A549 (cell line): Measurements from ENCODE around the gene PAN2. TPM values are rescaled to one million over a fixed set of nuclear protein-coding genes. Genes with fewer than 3 reads are reported as not detected.
"Not testable (repeated sequence)": the region's sequence is repeated elsewhere in the genome, so short reads cannot be mapped to it uniquely, and the experiment has no call there.

Experiments
- ATAC-seq, 2 experiments: fragments of 200-7000 bp in 1 of 2; fragments of >200 bp in 1 of 2; cut with Nextera tagmentation in 1 of 2; cut with Tn5 transposase in 1 of 2; 3 replicates each; pipeline versions ENCODE4 v1.8.0 to v1.9.1; 2018 to 2020; ENCODE audit warnings: mild to moderate bottlenecking in 1 of 2, moderate library complexity in 1 of 2
- CTCF ChIA-PET: fragments of 300-600 bp; sonication (Branson Sonifier 250); formaldehyde crosslinking; extraction: SDS; loops from one replicate; lab custom pipeline; 2021; ENCODE audit warnings: antibody characterized with exemption, inconsistent platforms; lab: Yijun Ruan, JAX
- POLR2A ChIA-PET: fragments of 350-600 bp; formaldehyde crosslinking; extraction: SDS; loops from one replicate; lab custom pipeline; 2021; ENCODE audit warnings: antibody characterized with exemption, inconsistent platforms; lab: Yijun Ruan, JAX
- DNase-seq, 2 experiments: peaks; one replicate each; pipeline versions ENCODE4 v3.0.0 to v3.0.0-alpha.2; 2011 to 2016; ENCODE audit warnings: low read depth in 1 of 2, low spot score in 1 of 2
- FAIRE-seq: peaks from 2 replicates; lab custom pipeline; 2011; peaks lifted over from hg19 to GRCh38; lab: Jason Lieb, UNC
- H3K27ac ChIP-seq, 2 experiments: fragments of >200 bp; sonication (Bioruptor Twin); formaldehyde crosslinking; 3 replicates each; pipeline ENCODE4 v1.5.1; 2016 to 2017
- H3K4me1 ChIP-seq: fragments of >200 bp; sonication (Bioruptor Twin); formaldehyde crosslinking; 3 replicates; pipeline ENCODE4 v1.6.1; 2016
- H3K4me2 ChIP-seq: fragments of >200 bp; sonication (Bioruptor Twin); formaldehyde crosslinking; 3 replicates; pipeline ENCODE4 v1.6.1; 2016
- H3K4me3 ChIP-seq: fragments of >200 bp; sonication (Bioruptor Twin); formaldehyde crosslinking; 3 replicates; pipeline ENCODE4 v1.5.1; 2016
- H3K9me3 ChIP-seq: fragments of >200 bp; sonication (Bioruptor Twin); formaldehyde crosslinking; 3 replicates; pipeline ENCODE4 v1.6.1; 2016
- CEBPB ChIP-seq, 2 experiments: fragments of >200 bp in 1 of 2; sonication (Bioruptor Twin) in 1 of 2; formaldehyde crosslinking in 1 of 2; IDR thresholded peaks; 2 replicates each; pipeline ENCODE4 v1.6.1; 2012 to 2016
- EP300 ChIP-seq, 2 experiments: fragments of >200 bp; sonication (Bioruptor Twin); formaldehyde crosslinking; IDR thresholded peaks; 2 replicates in 1 of 2; 3 replicates in 1 of 2; pipeline ENCODE4 v1.6.1; 2016 to 2017
- GATA3 ChIP-seq: IDR thresholded peaks from 2 replicates; pipeline ENCODE4 v1.6.1; 2012; ENCODE audit warnings: borderline replicate concordance
- HES2 ChIP-seq: fragments of >200 bp; sonication (Bioruptor Twin); formaldehyde crosslinking; IDR thresholded peaks from 2 replicates; pipeline ENCODE4 v1.6.1; 2016
- HOXA7 ChIP-seq: fragments of 250-450 bp; sonication (Bioruptor Pico); IDR thresholded peaks from 2 replicates; pipeline ENCODE4 v1.5.0; 2020; ENCODE audit warnings: mild to moderate bottlenecking, moderate library complexity
- JUN ChIP-seq, 2 experiments: fragments of >200 bp; sonication (Bioruptor Twin); formaldehyde crosslinking; IDR thresholded peaks; 2 replicates in 1 of 2; 3 replicates in 1 of 2; pipeline ENCODE4 v1.6.1; 2016 to 2017
- KDM5A ChIP-seq: fragments of 200-600 bp; sonication (generic); IDR thresholded peaks from 2 replicates; pipeline ENCODE4 v1.6.1; 2016; ENCODE audit warnings: antibody characterized with exemption, mild to moderate bottlenecking
- RAD21 ChIP-seq, 2 experiments: fragments of >200 bp in 1 of 2; sonication (Bioruptor Twin) in 1 of 2; formaldehyde crosslinking in 1 of 2; IDR thresholded peaks in 1 of 2; conservative IDR thresholded peaks in 1 of 2; 2 replicates in 1 of 2; 3 replicates in 1 of 2; pipeline ENCODE4 v1.6.1; 2012 to 2018; ENCODE audit warnings: inconsistent platforms in 1 of 2
- RARB ChIP-seq: fragments of 250-450 bp; sonication (Bioruptor Pico); IDR thresholded peaks from 2 replicates; pipeline ENCODE4 v1.8.0; 2021; ENCODE audit warnings: mild to moderate bottlenecking, moderate library complexity
- RFX5 ChIP-seq: fragments of 450-650 bp; IDR thresholded peaks from 2 replicates; pipeline ENCODE4 v1.7.1; 2014; ENCODE audit warnings: antibody characterized with exemption, mild to moderate bottlenecking, moderate library complexity
- TP53 ChIP-seq: fragments of 250-450 bp; sonication (Bioruptor Pico); IDR thresholded peaks from 2 replicates; pipeline ENCODE4 v1.5.0; 2021; ENCODE audit warnings: mild to moderate bottlenecking, moderate library complexity
- ZSCAN20 ChIP-seq: fragments of 250-450 bp; sonication (Bioruptor Pico); IDR thresholded peaks from 2 replicates; pipeline ENCODE4 v1.8.0; 2022; ENCODE audit warnings: mild to moderate bottlenecking, moderate library complexity
- WGBS: methylation state at CpG from one replicate; pipeline ENCODE4 v1.1.6; 2017; ENCODE audit errors: missing lambda C conversion rate; 5-methylcytosine and 5-hydroxymethylcytosine counted together
- polyA plus RNA-seq, 4 experiments: library from polyadenylated mRNA; depleted of rRNA in 3 of 4; stranded (reverse); fragments of >200 nt; fragmentation: RNase III in 1 of 4; extraction: RNeasy Plus Mini Kit Qiagen cat#74134 plus additional on column Dnase treatment in 1 of 4; gene quantifications; 2 replicates in 3 of 4; 3 replicates in 1 of 4; pipeline ENCODE4 v1.2.3, GENCODE V29; 2011 to 2017
- TF ChIP-seq, protein P1 (sequence below): fragments of >200 bp; sonication (Bioruptor Twin); formaldehyde crosslinking; IDR thresholded peaks from 3 replicates; pipeline ENCODE4 v1.6.1; 2016
- TF ChIP-seq, protein P2 (sequence below): fragments of >200 bp; sonication (Bioruptor Twin); formaldehyde crosslinking; IDR thresholded peaks from 3 replicates; pipeline ENCODE4 v1.5.1; 2016
- TF ChIP-seq, protein P3 (sequence below): fragments of 200-600 bp; sonication (generic); IDR thresholded peaks from 2 replicates; pipeline ENCODE4 v1.6.1; 2016; ENCODE audit warnings: antibody characterized with exemption, mild to moderate bottlenecking, moderate library complexity
- TF ChIP-seq, protein P4 (sequence below): fragments of 250-450 bp; sonication (Bioruptor Pico); IDR thresholded peaks from 2 replicates; pipeline ENCODE4 v1.5.0; 2021; ENCODE audit warnings: mild to moderate bottlenecking, moderate library complexity, borderline replicate concordance

PAN2 gene
- polyA plus RNA-seq, 2 of the 4 experiments (the other 2 are of a cell fraction) = 30.0 to 66.8 TPM

DNA sequence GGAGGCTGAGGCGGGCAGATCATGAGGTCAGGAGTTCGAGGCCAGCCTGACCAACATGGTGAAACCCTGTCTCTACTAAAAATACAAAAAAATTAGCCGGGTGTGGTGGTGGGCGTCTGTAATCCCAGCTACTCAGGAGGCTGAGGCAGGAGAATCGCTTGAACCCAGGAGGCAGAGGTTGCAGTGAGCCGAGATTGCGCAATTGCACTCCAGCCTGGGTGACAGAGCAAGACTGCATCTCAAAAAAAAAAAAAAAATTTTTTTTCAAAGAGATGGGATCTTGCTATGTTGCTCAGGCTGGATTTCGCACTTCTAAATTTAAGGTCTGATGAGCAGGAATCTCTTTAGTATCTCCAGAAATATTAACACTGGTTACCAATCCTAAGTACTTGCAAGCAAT lies 12.2 kb downstream of the PAN2 start:
- TF ChIP-seq CEBPB (IDR thresholded peaks at IDR 0.05) = peak; percentile 72 to 89; a peak in 3 of 4 replicates
- DNase-seq, H3K27ac ChIP-seq, H3K4me2 ChIP-seq, H3K4me1 ChIP-seq, H3K9me3 ChIP-seq, H3K4me3 ChIP-seq, ATAC-seq, POLR2A ChIA-PET, FAIRE-seq: not testable (repeated sequence)
- CTCF ChIA-PET = interaction anchor here (1.3 to 2.4 kb wide), 2 partner anchors 12 to 143 kb away, joined by 3 to 6 read pairs; partner anchors contain the start of gene PAN2
- 86% methylated on average over 8 of the region's 8 CpGs for WGBS

- FAIRE-seq = no peak
- 93% methylated on average over 2 of the region's 2 CpGs for WGBS
- TF ChIP-seq TP53 (CRISPR knock-in tag) (no peak), HES2 (no peak)
- no peaks in the 10 kb centered on the region for H3K9me3 ChIP-seq
- H3K4me3 ChIP-seq = no peak overlapping the region
- H3K4me2 ChIP-seq = no peak overlapping the region
- CTCF ChIA-PET = interaction anchor here (1.3 to 2.4 kb wide), 2 partner anchors 13 to 143 kb away, joined by 3 to 6 read pairs; partner anchors contain the start of gene PAN2
- DNase-seq = no peak
- ATAC-seq = no peak
- POLR2A ChIA-PET = interaction anchor here (1.2 kb wide), 1 partner anchor 13 kb away, joined by 3 read pairs; the partner anchor contains the start of gene PAN2
- 0 out of 3 replicates have a peak, but pooled peaks cover 3% of the 10 kb centered on the region for H3K4me1 ChIP-seq
- H3K27ac ChIP-seq = no peak overlapping the region
These were observed 12.8 kb downstream of the PAN2 start for GRCh38 chr12:56321027-56321426.

GRCh38 chr12:56317675-56318074 lies 16.1 kb downstream of the PAN2 start:
- Histone ChIP-seq H3K4me1 (peaks cover 11% of the 10 kb centered on the region), H3K4me2 (no peak overlapping the region), H3K9me3 (no peaks in the 10 kb centered on the region), H3K27ac (no peak overlapping the region), H3K4me3 (no peak overlapping the region)
- DNase-seq = no peak
- no peak for FAIRE-seq
- CTCF ChIA-PET = interaction anchor here (1.1 to 2.5 kb wide), 4 partner anchors 10 to 146 kb away, joined by 3 to 7 read pairs (median 6); partner anchors contain the start of genes ANKRD52 and PAN2
- ATAC-seq = no peak
- WGBS = 81% methylated on average over 3 of the region's 3 CpGs
- POLR2A ChIA-PET = no interaction called here
- TF ChIP-seq RAD21 (conservative IDR thresholded peaks at IDR 0.05 in 1 of 2, IDR thresholded peaks at IDR 0.05 in 1 of 2) = 0 out of 5 replicates have a peak, but pooled peaks of 1 of the 2 experiments have one; percentile 16
- TF ChIP-seq EP300 (IDR thresholded peaks at IDR 0.05) = no peak

DNA sequence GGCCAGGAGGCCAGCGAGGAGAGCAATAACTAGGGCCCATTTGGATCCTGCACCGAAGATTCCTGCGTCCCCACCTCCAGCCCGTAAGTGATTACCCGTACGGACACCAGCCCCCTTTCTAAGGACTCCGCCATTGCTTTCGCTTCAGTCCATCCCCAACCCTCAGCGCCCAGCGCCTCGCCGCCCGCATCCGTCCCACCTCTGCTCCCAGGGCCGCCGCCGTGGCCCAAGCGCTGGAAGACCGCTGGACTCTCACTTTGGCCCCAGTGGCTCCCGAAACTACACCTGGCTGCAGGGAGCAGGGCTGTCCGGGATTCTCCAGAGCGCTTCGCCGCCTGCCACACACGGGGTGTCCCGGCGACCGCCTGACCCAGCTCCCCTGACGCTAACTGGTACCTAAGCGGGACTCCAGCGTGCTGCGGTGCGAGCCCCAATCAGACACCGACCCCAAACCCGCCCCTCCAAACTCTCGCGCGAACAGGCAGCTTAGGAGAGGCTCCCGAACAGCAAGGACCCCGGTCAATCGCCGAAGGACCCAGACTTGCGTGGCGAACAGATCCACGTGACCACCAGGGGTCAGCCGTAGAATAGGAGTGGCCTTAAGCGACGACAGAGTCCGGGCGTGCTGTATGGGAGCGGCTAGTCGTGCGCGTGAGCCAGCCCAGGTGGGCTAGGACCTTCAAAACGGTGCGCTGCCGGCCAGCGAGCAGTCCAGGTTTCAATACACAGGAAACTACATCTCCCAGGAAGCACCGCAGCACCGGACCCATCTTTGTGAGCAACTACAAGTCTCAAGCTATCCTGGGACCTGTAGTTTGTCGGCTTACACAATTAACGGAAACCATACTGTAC lies 18.0 kb downstream of the PAN2 start, which contains the start of gene CNPY2:
Gene CNPY2 (minus strand): TSS at position 367 of the 852 bp plus-strand sequence. CDS start 771 bp downstream, outside the sequence.
- DNase-seq = peak; percentile 97 to 100
- peak; percentile 97 for ATAC-seq
- POLR2A ChIA-PET = interaction anchor here (0.6 to 3.1 kb wide), 16 partner anchors 8 to 402 kb away, joined by 3 to 20 read pairs (median 5); partner anchors contain the start of genes COQ10A, CS, IL23A and PA2G4
- Histone ChIP-seq H3K4me2 (peak within 1 kb of the TSS; percentile 79), H3K9me3 (no peaks in the 10 kb centered on the region), H3K27ac (peak within 1 kb of the TSS; percentile 94 to 96), H3K4me1 (peaks cover 11% of the 10 kb centered on the region), H3K4me3 (peak within 1 kb of the TSS; percentile 93)
- CTCF ChIA-PET = interaction anchor here (0.5 to 2.5 kb wide), 16 partner anchors 10 to 152 kb away, joined by 3 to 14 read pairs (median 4); partner anchors contain the start of genes ANKRD52, MIP, PAN2 and SMARCC2
- peak; percentile 56 for FAIRE-seq
- 2% methylated on average over 58 of the region's 62 CpGs for WGBS
- peak; percentile 30 to 54; a peak in 2 of 5 replicates for TF ChIP-seq RAD21 (conservative IDR thresholded peaks at IDR 0.05 in 1 of 2, IDR thresholded peaks at IDR 0.05 in 1 of 2)
- TF ChIP-seq, protein P1, sequence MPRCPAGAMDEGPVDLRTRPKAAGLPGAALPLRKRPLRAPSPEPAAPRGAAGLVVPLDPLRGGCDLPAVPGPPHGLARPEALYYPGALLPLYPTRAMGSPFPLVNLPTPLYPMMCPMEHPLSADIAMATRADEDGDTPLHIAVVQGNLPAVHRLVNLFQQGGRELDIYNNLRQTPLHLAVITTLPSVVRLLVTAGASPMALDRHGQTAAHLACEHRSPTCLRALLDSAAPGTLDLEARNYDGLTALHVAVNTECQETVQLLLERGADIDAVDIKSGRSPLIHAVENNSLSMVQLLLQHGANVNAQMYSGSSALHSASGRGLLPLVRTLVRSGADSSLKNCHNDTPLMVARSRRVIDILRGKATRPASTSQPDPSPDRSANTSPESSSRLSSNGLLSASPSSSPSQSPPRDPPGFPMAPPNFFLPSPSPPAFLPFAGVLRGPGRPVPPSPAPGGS = peak; percentile 36; the same call in 1 of the 3 replicates
- TF ChIP-seq, protein P2, sequence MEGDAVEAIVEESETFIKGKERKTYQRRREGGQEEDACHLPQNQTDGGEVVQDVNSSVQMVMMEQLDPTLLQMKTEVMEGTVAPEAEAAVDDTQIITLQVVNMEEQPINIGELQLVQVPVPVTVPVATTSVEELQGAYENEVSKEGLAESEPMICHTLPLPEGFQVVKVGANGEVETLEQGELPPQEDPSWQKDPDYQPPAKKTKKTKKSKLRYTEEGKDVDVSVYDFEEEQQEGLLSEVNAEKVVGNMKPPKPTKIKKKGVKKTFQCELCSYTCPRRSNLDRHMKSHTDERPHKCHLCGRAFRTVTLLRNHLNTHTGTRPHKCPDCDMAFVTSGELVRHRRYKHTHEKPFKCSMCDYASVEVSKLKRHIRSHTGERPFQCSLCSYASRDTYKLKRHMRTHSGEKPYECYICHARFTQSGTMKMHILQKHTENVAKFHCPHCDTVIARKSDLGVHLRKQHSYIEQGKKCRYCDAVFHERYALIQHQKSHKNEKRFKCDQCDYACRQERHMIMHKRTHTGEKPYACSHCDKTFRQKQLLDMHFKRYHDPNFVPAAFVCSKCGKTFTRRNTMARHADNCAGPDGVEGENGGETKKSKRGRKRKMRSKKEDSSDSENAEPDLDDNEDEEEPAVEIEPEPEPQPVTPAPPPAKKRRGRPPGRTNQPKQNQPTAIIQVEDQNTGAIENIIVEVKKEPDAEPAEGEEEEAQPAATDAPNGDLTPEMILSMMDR = no peak
- TF ChIP-seq ZSCAN20 (CRISPR knock-in tag) = no peak
- TF ChIP-seq RFX5 = no peak
- TF ChIP-seq JUN (IDR thresholded peaks at IDR 0.05) = peak; percentile 74 to 84; a peak in 4 of 5 replicates
- TF ChIP-seq HOXA7 (CRISPR knock-in tag) = no peak
- no peak for TF ChIP-seq TP53 (CRISPR knock-in tag)
- TF ChIP-seq RARB (CRISPR knock-in tag) = no peak
- 0 out of 2 replicates have a peak, but pooled peaks have one; percentile 34 for TF ChIP-seq GATA3
- TF ChIP-seq, protein P3, sequence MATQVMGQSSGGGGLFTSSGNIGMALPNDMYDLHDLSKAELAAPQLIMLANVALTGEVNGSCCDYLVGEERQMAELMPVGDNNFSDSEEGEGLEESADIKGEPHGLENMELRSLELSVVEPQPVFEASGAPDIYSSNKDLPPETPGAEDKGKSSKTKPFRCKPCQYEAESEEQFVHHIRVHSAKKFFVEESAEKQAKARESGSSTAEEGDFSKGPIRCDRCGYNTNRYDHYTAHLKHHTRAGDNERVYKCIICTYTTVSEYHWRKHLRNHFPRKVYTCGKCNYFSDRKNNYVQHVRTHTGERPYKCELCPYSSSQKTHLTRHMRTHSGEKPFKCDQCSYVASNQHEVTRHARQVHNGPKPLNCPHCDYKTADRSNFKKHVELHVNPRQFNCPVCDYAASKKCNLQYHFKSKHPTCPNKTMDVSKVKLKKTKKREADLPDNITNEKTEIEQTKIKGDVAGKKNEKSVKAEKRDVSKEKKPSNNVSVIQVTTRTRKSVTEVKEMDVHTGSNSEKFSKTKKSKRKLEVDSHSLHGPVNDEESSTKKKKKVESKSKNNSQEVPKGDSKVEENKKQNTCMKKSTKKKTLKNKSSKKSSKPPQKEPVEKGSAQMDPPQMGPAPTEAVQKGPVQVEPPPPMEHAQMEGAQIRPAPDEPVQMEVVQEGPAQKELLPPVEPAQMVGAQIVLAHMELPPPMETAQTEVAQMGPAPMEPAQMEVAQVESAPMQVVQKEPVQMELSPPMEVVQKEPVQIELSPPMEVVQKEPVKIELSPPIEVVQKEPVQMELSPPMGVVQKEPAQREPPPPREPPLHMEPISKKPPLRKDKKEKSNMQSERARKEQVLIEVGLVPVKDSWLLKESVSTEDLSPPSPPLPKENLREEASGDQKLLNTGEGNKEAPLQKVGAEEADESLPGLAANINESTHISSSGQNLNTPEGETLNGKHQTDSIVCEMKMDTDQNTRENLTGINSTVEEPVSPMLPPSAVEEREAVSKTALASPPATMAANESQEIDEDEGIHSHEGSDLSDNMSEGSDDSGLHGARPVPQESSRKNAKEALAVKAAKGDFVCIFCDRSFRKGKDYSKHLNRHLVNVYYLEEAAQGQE = peak; percentile 88
- TF ChIP-seq, protein P4, sequence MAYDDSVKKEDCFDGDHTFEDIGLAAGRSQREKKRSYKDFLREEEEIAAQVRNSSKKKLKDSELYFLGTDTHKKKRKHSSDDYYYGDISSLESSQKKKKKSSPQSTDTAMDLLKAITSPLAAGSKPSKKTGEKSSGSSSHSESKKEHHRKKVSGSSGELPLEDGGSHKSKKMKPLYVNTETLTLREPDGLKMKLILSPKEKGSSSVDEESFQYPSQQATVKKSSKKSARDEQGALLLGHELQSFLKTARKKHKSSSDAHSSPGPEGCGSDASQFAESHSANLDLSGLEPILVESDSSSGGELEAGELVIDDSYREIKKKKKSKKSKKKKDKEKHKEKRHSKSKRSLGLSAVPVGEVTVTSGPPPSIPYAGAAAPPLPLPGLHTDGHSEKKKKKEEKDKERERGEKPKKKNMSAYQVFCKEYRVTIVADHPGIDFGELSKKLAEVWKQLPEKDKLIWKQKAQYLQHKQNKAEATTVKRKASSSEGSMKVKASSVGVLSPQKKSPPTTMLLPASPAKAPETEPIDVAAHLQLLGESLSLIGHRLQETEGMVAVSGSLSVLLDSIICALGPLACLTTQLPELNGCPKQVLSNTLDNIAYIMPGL (CRISPR knock-in tag) = no peak
- peak; percentile 45 for TF ChIP-seq KDM5A
